B cell (primary cell): Measurements from ENCODE around the gene DGKB.

Experiments
- CTCF ChIP-seq: fragments of 200-600 bp; IDR thresholded peaks from one replicate; pipeline ENCODE4 v1.8.0; 2022; ENCODE audit warnings: antibody characterized with exemption, mild to moderate bottlenecking
- EZH2 ChIP-seq: IDR thresholded peaks from 2 replicates; pipeline ENCODE4 v1.6.1; 2012; ENCODE audit warnings: borderline replicate concordance, low read depth, mild to moderate bottlenecking, moderate library complexity, low read length; ENCODE audit not compliant: insufficient read depth, poor library complexity, severe bottlenecking

- TF ChIP-seq CTCF = no peak
- TF ChIP-seq EZH2 = no peak
These were observed 683.4 kb downstream of the DGKB start for GRCh38 chr7:14219125-14219524.
